Peyer's patch (tissue), 4 donors: ENCODE measurements around the gene SENP5. TPM values are rescaled to one million over a fixed set of nuclear protein-coding genes. Genes with fewer than 3 reads are reported as not detected.
"Not testable (repeated sequence)": the region's sequence is repeated elsewhere in the genome, so short reads cannot be mapped to it uniquely, and the experiment has no call there.

Experiments
- DNase-seq, 3 donors: peaks; one replicate each; pipeline ENCODE4 v3.0.0-alpha.2; 2017 to 2019
- H3K27ac ChIP-seq, 4 donors: fragments of 200-600 bp; sonication (generic); one replicate each; pipeline ENCODE4 v1.5.1; 2016 to 2019
- H3K27me3 ChIP-seq, 2 donors: fragments of 200-600 bp; sonication (generic); one replicate each; pipeline ENCODE4 v1.5.1; 2019
- H3K36me3 ChIP-seq, 3 donors: fragments of 200-600 bp; sonication (generic); one replicate each; pipeline ENCODE4 v1.5.1; 2016 to 2019
- H3K4me1 ChIP-seq, 4 donors: fragments of 200-600 bp; sonication (generic); one replicate each; pipeline ENCODE4 v1.5.1; 2016 to 2019
- H3K4me3 ChIP-seq, 4 donors: fragments of 200-600 bp; sonication (generic); 1 replicate in 3 of 4; 2 replicates in 1 of 4; pipeline ENCODE4 v1.5.1; 2016 to 2019; ENCODE audit warnings: mild to moderate bottlenecking in 1 of 4
- H3K9me3 ChIP-seq, 4 donors: fragments of 200-600 bp; sonication (generic); one replicate each; pipeline ENCODE4 v1.5.1; 2016 to 2019; ENCODE audit warnings: mild to moderate bottlenecking in 1 of 4
- POLR2A ChIP-seq, 2 donors: fragments of 450-650 bp; IDR thresholded peaks; one replicate each; pipeline ENCODE4 v1.5.1; 2017; ENCODE audit warnings: antibody characterized with exemption in 2 of 2, mild to moderate bottlenecking in 2 of 2, moderate library complexity in 2 of 2
- total RNA-seq, 4 donors: library from RNA; depleted of rRNA; stranded (reverse); fragments of >200 nt; gene quantifications; one replicate each; pipeline ENCODE4 v1.1.0, GENCODE V29; 2016
- TF ChIP-seq, protein P1 (sequence below), 6 experiments: fragments of 450-650 bp in 4 of 6; fragments of 200-600 bp in 2 of 6; sonication (generic) in 1 of 6; IDR thresholded peaks; one replicate each; pipeline ENCODE4 v1.5.1; 2017 to 2019; ENCODE audit warnings: antibody characterized with exemption in 6 of 6, mild to moderate bottlenecking in 3 of 6, moderate library complexity in 1 of 6

Gene SENP5
- total RNA-seq, 4 donors from 2014 or later, result 29.6 to 75.1 (median 36.9) TPM

- Histone ChIP-seq H3K27ac (peak overlapping the region; percentile 83 to 98 (median 92)), H3K9me3 (no peaks in the 10 kb centered on the region), H3K4me3 (peak overlapping the region; percentile 84 to 100 (median 95)), H3K27me3 (no peaks in the 10 kb centered on the region), H3K4me1 (peaks cover 0 to 38% (median 7%) of the 10 kb centered on the region in 4 donors), H3K36me3 (peaks cover 0 to 21% (median 0%) of the 10 kb centered on the region in 3 donors)
- TF ChIP-seq POLR2A (IDR thresholded peaks at IDR 0.05), result no peak
- TF ChIP-seq, protein P1, sequence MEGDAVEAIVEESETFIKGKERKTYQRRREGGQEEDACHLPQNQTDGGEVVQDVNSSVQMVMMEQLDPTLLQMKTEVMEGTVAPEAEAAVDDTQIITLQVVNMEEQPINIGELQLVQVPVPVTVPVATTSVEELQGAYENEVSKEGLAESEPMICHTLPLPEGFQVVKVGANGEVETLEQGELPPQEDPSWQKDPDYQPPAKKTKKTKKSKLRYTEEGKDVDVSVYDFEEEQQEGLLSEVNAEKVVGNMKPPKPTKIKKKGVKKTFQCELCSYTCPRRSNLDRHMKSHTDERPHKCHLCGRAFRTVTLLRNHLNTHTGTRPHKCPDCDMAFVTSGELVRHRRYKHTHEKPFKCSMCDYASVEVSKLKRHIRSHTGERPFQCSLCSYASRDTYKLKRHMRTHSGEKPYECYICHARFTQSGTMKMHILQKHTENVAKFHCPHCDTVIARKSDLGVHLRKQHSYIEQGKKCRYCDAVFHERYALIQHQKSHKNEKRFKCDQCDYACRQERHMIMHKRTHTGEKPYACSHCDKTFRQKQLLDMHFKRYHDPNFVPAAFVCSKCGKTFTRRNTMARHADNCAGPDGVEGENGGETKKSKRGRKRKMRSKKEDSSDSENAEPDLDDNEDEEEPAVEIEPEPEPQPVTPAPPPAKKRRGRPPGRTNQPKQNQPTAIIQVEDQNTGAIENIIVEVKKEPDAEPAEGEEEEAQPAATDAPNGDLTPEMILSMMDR (IDR thresholded peaks at IDR 0.05), result no peak
- DNase-seq, result peak in 1 of 3 donors; percentile 71
Measured at GRCh38 chr3:196942915-196943277, 75.2 kb downstream of the SENP5 start.

DNA sequence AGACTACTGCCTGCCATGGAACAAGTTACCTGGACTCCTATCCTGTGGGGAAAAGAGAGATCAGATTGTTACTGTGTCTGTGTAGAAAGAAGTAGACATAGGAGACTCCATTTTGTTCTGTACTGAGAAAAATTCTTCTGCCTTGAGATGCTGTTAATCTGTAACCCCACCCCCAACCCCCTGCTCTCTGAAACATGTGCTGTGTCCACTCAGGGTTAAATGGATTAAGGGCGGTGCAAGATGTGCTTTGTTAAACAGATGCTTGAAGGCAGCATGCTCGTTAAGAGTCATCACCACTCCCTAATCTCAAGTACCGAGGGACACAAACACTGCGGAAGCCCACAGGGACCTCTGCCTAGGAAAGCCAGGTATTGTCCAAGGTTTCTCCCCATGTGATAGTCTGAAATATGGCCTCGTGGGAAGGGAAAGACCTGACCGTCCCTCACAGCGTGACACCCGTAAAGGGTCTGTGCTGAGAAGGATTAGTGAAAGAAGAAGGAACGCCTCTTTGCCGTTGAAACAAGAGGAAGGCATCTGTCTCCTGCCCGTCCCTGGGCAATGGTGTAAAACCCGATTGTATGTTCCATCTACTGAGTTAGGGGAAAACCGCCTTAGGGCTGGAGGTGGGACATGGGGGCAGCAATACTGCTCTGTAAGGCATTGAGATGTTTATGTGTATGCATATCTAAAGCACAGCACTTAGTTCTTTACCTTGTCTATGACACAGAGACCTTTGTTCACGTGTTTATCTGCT lies 76.5 kb downstream of the SENP5 start:
- Histone ChIP-seq H3K4me1 (peaks cover 0 to 38% (median 7%) of the 10 kb centered on the region in 4 donors), H3K4me3 (peak overlapping the region in 1 of 4 donors; percentile 95)
- DNase-seq, result not testable (repeated sequence)

DNA sequence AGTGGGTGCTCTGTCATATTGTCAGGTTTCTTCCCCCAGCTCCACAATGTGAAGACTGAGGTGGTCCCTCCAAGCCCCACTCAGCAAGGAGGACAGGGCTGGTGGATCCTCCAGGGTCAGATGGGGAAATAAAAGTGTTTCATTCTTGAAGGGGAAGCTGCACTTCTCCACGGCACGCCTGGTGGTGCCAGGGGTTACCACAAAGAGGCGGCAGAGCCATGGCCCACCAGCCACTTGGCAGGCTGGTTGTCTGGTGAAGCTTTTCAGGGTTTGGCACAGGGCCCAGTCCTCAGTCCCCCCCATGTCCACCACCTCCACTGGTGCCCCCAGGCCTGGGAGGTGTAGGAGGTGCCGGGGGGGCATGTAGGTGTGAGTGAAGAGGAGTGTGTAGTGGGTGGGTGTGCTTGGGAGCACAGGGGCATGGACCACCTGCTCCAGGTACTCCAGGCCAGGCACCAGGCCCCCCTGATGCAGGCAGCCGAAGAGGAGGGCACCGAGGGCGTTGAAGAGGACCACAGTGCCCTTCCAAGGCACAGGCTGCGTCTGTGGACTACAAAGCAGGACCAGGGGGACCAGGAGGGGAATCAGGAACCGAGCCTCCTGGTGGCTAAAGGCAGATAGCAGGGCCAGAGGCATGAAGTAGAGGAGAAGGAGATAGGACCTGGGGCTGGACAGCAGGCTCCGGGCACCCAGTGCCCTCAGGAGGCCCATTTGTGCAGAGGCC lies 79.6 kb downstream of the SENP5 start:
- H3K9me3 ChIP-seq, result no peaks in the 10 kb centered on the region
- H3K27me3 ChIP-seq, result no peaks in the 10 kb centered on the region
- H3K27ac ChIP-seq, result no peak overlapping the region
- DNase-seq, result no peak
- peaks cover 0 to 16% (median 6%) of the 10 kb centered on the region in 4 donors for H3K4me1 ChIP-seq
- peaks cover 0 to 13% (median 0%) of the 10 kb centered on the region in 3 donors for H3K36me3 ChIP-seq
- TF ChIP-seq, protein P1 (IDR thresholded peaks at IDR 0.05), result no peak
- TF ChIP-seq POLR2A (IDR thresholded peaks at IDR 0.05), result no peak
- no peak overlapping the region for H3K4me3 ChIP-seq

More for the DNA sequence above, 76.5 kb downstream of the SENP5 start:
- not testable (repeated sequence) for H3K9me3 ChIP-seq, H3K27me3 ChIP-seq, H3K27ac ChIP-seq, H3K36me3 ChIP-seq

DNA sequence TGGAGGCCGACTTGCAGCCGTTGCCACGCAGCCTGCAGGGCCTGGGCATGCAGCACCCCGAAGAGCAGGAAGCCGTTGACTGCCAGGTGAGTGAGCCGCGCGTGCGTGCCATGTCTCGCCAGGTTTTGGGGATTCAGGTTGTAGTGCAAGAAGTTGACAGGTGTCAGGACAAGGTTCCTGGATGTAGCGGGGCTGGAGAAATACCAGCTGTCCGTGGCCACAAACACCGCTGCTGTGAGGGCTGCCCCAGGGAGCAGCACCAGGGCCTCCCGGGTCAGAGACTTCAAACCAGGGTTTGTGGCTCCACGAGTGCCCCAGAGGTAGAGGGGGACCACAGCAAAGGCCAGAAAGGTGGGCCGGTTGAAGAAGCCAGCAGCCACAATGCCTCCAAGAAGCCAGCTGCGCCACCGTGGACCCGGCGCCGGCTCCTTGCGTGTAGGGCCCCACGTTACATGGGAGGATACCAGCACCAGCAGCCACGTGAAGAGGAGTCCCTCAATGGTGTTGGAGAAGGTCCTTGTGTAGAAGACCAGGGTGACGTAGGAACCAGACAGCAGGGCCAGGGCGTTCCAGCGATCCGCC lies 80.2 kb downstream of the SENP5 start:
- no peaks in the 10 kb centered on the region for H3K27me3 ChIP-seq
- no peak overlapping the region for H3K27ac ChIP-seq
- no peaks in the 10 kb centered on the region for H3K9me3 ChIP-seq
- DNase-seq, result no peak
- no peak overlapping the region for H3K4me3 ChIP-seq
- peaks cover 0 to 13% (median 0%) of the 10 kb centered on the region in 3 donors for H3K36me3 ChIP-seq
- TF ChIP-seq POLR2A (IDR thresholded peaks at IDR 0.05), result no peak
- TF ChIP-seq, protein P1 (IDR thresholded peaks at IDR 0.05), result no peak
- H3K4me1 ChIP-seq, result peaks cover 0 to 16% (median 6%) of the 10 kb centered on the region in 4 donors

GRCh38 chr3:196948442-196949284 lies 80.9 kb downstream of the SENP5 start:
- Histone ChIP-seq H3K36me3 (peaks cover 0 to 13% (median 0%) of the 10 kb centered on the region in 3 donors), H3K9me3 (no peaks in the 10 kb centered on the region), H3K4me1 (peaks cover 0 to 9% (median under 1%) of the 10 kb centered on the region in 4 donors), H3K4me3 (no peak overlapping the region), H3K27ac (no peak overlapping the region), H3K27me3 (no peaks in the 10 kb centered on the region)
- no peak for DNase-seq
- TF ChIP-seq, protein P1 (IDR thresholded peaks at IDR 0.05), result peak in 1 of 6 experiments; percentile 11
- no peak for TF ChIP-seq POLR2A (IDR thresholded peaks at IDR 0.05)
